Measurements from ENCODE around the gene ABO.
"Not testable (repeated sequence)": the region's sequence is repeated elsewhere in the genome, so short reads cannot be mapped to it uniquely, and the experiment has no call there.

The ABO gene

DNA sequence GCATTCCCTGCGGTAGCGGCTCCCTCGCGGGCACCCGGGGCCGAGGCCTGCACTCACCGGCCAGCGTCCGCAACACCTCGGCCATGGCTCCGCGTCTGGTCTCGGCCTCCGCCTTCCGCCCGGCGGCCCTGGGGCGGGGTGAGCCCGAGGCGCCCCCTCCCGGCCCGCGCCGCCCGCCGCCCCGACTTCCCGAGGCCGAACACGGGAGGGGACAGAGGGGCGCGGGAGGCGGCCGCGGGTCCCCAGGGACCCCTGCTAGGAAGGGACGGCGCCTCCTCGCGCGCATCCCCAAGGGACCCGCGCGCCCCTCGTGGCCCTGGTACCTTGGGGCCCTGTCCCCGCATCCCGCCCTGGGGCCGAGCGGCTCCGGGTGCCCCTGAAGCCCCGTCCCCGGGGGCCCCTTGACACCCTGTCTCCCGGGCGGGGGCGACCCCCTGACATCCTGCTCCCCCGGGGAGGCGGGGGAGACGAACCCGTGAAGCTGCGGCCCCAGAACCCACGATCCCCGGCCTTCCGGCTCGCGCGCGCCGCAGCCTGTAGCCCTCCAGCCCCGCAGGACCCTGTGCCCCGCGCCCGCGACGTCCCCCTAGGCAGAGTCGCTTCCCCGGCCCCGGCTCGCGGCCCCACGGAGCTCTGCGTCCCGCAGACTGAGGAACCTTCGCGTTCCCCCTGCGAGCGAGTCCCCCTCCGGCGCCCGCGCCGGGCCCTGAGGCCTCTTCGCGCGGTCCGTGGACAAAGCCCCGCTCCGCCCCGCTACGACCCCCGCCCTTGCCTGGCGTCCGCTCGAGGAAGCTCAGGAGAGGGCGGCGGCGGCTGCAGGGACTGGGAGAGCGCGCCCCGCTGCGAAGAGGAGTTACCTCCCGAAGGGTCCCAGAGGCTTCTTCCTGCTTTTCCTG, at the start of gene ABO:
Gene ABO, minus strand, starts transcription at position 97 of the 896 bp plus-strand sequence.
- DNase-seq = no peak

DNA sequence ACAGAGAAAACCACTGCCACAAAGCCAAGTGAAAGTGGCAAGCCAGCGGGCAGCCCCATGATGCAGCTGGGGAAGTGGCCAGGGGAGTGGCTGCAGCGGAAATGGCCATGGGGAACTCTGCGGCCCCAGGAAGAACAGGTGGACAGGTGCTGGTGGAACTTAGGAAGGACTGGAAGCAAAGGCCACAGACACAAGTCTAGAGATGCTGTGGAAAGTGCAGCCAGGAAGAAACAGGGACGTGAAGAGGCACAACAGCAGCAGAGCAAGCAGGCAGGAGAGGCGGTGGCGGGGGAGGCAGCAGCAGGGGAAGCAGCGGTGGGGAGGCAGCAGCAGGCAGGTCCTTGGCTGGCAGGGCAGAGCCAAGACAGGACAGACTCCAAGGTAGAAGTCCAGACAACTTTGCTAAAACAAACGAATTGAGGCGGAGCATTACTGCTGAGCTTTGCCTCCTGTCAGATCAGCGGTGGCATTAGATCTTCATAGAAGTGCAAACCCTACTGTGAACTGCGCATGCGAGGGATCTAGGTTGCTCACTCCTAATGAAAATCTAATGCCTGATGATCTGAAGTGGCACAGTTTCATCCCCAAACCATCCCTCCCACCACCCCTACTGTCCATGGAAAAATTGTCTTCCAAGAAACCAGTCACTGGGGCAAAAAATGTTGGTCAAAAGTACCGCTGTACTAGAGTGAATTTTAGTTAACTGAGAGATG, 49.1 kb upstream of the ABO start:
- no peak for DNase-seq

DNA sequence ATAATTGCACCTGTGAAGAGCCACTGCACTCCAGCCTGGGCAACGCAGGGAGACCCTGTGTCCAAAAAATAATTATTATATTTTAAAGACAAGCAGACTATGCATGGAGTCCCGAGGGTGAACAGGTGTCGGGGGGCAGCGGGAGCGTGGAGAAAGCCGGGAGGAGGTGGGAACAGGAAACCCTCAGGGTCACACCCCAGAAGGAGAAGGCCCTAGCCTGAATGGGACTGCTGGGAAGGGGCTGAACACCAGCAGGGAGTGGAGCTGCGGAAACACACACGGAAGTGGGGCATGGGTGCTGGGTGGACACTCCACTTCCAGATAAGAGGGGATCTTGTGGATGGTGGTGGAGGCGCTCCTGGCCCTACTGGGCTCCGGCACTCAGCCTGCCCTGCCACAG, 48.2 kb upstream of the ABO start:
- no peak for DNase-seq

DNA sequence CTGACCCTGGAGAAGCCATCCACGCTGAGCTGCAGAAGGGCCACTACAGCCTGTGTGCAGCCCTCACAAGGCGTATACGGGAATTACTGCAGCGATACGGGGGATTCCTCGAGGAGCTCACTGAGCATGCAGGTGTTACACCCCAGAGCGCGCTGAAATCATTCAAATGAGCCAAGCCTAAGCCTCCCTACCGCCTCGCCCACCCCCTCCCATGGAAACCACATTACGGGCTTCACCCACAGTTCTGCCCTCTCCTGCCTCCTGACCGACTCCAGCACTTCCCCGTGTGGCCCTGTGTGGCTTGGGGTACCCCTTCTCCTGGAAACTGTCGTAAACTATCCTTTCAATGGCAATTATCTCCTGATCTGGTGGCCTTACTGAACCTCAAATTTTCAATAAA, 47.7 kb upstream of the ABO start:
- DNase-seq = no peak

DNA sequence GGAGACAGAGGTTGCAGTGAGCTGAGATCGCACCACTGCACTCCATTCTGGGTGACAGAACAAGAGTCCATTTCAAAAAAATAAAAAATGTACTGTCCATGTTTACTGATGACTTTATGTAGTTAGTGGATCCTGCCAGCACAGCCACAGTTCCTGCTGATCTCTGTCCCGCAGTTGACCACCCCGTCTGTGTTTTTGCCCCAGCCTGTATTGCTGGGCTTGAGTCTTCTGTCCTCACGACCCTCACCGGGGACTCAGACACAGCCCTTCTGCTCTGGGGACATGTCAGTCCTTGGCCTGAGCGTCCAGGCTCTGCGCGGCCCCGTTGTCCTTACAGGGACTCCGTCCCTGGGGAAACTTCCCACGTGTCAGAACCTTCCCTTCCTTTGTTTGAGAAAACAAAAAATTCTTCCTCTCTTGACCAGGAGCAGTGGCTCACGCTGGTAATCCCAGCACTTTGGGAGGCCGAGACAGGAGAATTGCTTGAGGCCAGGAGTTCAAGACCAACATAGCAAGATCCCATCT, 46.5 kb upstream of the ABO start:
- no peak for DNase-seq

GRCh38 chr9:133320421-133320881, 45.5 kb upstream of the ABO start:
- DNase-seq = no peak

GRCh38 chr9:133317551-133317950, 42.5 kb upstream of the ABO start:
- not testable (repeated sequence) for DNase-seq

DNA sequence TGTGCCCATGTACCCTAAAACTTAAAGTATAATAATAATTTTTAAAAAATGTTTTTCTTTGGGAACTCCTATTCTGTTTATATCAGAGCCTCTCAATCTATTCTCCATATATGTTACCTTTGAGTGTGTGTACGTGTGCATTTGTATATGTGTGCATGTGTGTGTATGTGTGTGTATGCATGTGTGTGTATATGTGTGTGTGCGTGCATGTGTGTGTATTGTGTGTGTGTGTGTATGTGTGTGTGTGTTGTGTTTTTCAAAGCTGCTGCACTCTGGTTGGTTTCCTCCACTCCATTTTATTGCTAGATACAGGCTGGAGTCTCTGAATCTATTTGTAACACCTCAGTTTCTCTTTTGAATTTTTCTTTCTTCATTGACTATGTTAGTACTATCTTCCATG, 41.0 kb upstream of the ABO start:
- no peak for DNase-seq

GRCh38 chr9:133309608-133310007, 34.6 kb upstream of the ABO start:
- DNase-seq = no peak

- no peak for DNase-seq
These were observed 32.3 kb upstream of the ABO start for GRCh38 chr9:133307301-133307700.

DNA sequence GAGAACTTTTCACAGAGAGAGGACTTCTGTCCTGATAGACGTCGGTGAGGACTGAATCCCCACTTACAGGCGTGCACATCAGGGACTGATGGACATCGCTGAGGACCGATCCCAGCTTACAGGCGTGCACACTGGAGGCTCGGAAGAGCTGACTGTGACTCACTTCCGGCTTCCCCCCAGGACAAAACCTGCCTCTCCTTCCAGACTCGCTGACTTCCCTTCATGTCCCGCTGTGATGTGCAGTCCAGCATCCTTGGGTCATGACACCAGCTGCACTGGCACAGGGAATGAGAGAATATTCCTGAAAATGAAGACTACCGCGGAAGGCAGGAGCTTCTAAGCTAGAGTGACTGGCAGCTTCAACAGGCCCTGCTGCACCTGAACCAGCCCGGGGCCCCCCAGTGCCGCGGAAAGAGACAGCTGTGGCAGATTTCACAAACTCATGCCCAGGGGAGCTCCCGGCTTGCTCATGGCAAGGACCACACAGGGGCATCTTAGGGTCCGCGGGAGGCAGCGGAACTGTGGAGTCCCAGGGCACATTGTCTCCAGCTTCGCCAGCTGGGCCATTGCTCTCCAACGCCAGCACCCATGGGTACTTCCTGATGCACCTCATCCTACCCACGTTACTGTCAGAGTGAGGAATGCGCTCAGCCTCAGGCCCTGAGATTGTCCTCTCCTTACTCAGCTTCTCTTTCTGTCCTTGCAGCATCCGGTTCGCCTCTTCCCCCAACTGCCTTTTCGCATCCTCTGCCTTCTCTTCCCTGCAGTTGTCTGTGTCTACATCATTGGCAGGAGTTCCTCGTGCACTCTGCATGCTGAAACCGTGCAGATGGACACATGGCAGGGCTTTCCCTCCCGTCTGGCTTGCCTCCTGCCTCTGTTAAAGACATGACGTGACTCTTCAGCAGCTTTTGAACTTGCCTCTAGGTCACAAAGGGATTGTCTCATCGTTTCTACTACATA, 31.5 kb upstream of the ABO start:
- DNase-seq = no peak

GRCh38 chr9:133305731-133306130, 30.7 kb upstream of the ABO start:
- no peak for DNase-seq

DNA sequence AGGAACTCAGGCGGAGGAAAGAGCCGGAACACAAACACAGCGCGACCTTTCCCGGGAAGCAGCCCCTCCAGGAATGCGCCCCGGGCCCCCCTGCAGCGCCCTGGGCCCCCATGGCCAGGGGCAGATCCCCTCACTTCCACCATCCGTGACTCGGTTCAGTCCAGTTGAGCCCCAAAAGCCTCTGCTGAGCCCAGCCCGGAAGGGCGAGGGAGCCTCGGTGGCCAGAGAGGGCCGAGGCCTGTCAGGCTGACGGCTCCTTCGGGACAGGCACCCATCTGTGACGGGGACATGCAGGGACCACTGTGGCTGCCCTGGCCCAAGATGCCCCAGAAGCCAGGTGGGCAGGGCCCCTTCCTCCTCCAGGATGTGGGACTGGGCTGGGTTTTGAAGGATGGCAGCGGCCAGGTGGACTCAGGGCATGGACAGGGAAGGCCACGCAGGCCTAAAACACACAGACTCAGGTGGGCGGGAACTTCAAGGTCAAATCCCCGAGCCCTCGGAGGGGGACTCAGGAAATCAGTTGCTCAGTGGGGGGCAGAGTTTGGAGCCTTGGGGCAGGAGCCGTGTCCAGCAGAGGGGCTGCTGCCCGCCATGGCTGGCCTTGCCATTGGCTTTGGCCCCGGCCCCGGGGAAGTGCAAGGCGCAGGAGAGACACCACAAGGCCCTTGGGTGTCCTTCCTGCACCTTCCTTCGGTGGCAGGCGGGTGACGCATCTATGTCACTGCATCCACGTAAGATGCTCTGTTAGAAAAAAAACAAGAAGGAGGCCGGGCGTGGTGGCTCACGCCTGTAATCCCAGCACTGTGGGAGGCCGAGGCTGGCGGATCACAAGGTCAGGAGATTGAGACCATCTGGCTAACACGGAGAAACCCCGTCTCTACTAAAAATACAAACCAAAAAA, 29.7 kb upstream of the ABO start:
- no peak for DNase-seq

- DNase-seq = no peak
These were observed 29.1 kb upstream of the ABO start for GRCh38 chr9:133304158-133304470.

DNA sequence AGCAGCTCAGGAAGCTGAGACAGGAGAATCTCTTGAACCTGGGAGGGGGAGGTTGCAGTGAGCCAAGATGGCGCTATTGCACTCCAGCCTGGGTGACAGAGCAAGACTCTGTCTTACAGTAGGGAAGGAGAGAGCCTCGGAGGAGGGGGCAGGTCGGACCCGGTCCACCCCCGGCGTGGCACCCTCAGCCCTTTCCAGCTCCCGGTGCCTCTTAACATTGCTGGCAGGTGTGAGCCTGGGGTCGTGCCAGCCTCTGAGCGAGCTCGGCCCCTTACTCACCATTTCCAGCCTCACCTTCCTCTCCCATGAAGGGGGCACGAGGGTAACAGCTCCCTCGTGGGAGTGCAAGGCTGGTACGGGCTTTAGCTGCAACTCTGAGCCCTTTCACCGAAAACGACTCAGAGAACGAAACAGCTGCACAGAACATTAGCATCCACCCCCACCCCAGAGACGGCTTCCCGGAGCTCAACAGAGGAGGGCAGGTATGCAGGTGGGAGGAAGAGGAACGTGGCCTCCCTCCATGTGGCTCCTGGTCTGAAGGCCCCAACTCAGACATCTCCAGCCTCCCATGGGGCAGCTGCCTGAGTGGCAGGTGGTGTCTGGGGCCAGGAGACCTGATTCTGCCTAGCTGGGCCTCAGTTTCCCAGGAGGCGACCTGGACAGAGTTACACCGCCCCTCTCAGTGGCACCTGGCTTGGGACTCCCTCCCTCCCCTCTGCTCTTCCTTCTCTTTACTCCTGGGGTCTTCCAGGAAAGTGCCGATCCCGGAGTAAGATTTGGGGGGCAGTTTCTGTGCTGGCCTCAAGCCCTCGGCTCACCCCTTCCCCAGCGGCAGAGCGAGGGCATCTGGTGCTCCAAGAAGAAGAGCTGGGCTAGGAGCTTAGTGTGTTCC, 28.5 kb upstream of the ABO start:
- DNase-seq = no peak

DNA sequence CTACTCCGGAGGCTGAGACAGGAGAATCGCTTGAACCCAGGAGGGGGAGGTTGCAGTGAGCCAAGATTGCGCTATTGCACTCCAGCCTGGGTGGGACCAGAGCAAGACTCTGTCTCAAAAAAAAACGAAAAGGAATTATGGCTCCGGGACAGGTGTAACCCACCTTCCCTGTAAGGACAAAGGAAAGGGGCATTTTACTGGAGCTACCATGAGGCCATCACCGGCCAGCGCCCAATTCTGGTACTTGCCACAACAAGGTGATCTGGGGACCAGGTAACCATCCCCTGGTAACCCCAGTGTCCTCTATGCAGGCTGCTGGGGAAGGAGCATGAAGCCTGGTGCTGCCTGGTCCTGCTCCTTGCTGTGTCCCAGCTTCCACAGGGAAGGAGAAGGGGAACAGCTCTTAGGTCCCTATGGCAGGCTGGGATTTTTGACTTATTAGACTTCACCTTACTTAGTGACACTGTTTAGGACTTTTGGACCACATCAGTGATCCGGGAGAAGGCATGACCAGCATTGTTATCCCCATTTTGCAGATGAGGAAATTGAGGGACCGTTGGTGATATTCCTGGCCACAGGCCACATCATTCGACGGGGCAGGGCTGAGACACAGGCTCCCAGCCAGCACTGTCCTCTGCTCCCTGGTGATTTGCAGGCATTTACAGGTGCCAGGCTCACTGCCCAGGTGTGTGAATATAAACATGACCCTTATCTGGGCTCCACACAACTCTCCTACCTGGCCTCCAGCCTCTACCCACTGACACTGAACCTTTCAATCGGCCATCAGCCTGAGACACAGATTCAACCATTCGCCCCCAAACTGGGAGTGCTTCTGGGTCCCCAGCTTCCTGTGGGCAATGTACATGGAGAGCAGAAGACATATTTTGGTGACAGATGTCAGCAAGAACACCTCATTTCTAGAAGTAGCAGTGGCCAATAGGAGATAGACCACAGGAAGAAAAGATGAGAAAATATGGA, 26.5 kb upstream of the ABO start:
- no peak for DNase-seq

DNA sequence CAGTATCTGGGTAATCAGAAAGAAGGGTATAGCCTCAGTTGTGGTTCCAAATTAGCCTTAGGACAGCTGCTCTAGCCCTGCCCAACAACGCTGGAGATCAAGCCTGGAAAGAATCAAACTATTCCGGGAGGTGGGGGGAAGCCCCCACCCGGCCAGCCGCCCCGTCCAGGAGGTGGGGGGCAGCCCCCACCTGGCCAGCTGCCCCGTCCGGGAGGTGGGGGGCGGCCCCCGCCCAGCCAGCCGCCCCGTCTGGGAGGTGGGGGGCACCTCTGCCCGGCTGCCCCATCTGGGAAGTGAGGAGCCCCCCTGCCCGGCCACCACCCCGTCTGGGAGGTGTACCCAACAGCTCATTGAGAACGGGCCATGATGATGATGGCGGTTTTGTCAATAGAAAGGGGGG, 25.0 kb upstream of the ABO start:
- not testable (repeated sequence) for DNase-seq

GRCh38 chr9:133294257-133294656, 19.3 kb upstream of the ABO start:
- no peak for DNase-seq

DNA sequence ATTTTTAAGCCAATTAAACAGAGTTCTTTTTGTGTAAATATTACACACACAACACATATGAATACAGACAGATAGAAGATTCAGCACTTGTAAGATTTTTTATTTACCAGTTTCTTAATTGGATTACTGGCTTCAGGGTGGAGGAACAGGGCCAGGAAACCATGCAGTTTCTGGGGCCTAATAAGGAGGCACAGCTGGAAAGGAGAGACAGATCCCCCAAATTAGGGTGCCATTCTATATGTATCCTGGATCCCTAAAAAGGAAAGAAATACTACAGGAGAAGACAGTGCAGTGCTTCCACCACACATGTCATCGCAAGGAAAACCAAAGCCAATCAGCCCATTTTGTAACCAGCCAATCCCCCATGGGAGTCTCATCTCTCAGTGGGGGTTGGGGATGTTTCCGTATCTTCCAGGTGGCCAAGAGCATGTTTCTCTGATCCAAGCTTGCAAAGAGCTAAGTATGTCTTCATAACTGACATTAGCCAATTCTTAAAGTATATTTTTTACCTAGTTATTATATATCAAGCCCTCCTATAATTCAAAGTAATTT, 15.8 kb upstream of the ABO start:
- DNase-seq = no peak

Measured in activated effector memory CD4-positive, alpha-beta T cell treated with Interleukin-2 at 50 U/mL for 16 hours (primary cell).